Activated T-cell treated with anti-CD3 and anti-CD28 coated beads, Interleukin-2, amount 50 U/mL, for 72 hours (primary cell): Measurements from ENCODE around the gene TMEM60. TPM values are rescaled to one million over a fixed set of nuclear protein-coding genes. Genes with fewer than 3 reads are reported as not detected.
"Not testable (repeated sequence)": the region's sequence is repeated elsewhere in the genome, so short reads cannot be mapped to it uniquely, and the experiment has no call there.

Source experiments
- ATAC-seq, 2 donors: fragments of 150-1000 bp; cut with Tn5 transposase; replicated peaks in 1 of 2; 2 replicates each; pipeline ENCODE4 v1.10.0; 2021; ENCODE audit warnings: moderate library complexity in 2 of 2, mild to moderate bottlenecking in 1 of 2
- DNase-seq, 2 donors: peaks; one replicate each; pipeline ENCODE4 v3.0.0; 2021 to 2022; ENCODE audit warnings: mixed read lengths in 1 of 2
- H3K27ac Mint-ChIP-seq: one replicate; pipeline ENCODE4 v1.8.0; 2022; ENCODE audit warnings: mild to moderate bottlenecking, moderate library complexity, mixed read lengths
- H3K27me3 Mint-ChIP-seq: one replicate; pipeline ENCODE4 v1.8.0; 2022; ENCODE audit warnings: low read depth, mixed read lengths
- H3K36me3 Mint-ChIP-seq, 2 donors: one replicate each; pipeline ENCODE4 v1.8.0; 2022; ENCODE audit warnings: mixed read lengths in 2 of 2, mild to moderate bottlenecking in 1 of 2; ENCODE audit not compliant: insufficient read depth in 2 of 2
- H3K4me1 Mint-ChIP-seq: one replicate; pipeline ENCODE4 v1.8.0; 2022; ENCODE audit warnings: low read depth, mixed read lengths
- H3K4me3 Mint-ChIP-seq, 2 donors: one replicate each; pipeline ENCODE4 v1.8.0; 2022; ENCODE audit warnings: mild to moderate bottlenecking in 2 of 2, mixed read lengths in 2 of 2, moderate library complexity in 2 of 2
- H3K9me3 Mint-ChIP-seq, 2 donors: one replicate each; pipeline ENCODE4 v1.8.0; 2022; ENCODE audit warnings: mixed read lengths in 2 of 2
- total RNA-seq, 2 donors: library from RNA; stranded (reverse); gene quantifications; one replicate each; pipeline ENCODE4 v1.2.3, GENCODE V29; 2022

The TMEM60 gene, protein sequence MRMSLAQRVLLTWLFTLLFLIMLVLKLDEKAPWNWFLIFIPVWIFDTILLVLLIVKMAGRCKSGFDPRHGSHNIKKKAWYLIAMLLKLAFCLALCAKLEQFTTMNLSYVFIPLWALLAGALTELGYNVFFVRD
- 10 to 100 TPM; 10.9 to 11.0 TPM for total RNA-seq

DNA sequence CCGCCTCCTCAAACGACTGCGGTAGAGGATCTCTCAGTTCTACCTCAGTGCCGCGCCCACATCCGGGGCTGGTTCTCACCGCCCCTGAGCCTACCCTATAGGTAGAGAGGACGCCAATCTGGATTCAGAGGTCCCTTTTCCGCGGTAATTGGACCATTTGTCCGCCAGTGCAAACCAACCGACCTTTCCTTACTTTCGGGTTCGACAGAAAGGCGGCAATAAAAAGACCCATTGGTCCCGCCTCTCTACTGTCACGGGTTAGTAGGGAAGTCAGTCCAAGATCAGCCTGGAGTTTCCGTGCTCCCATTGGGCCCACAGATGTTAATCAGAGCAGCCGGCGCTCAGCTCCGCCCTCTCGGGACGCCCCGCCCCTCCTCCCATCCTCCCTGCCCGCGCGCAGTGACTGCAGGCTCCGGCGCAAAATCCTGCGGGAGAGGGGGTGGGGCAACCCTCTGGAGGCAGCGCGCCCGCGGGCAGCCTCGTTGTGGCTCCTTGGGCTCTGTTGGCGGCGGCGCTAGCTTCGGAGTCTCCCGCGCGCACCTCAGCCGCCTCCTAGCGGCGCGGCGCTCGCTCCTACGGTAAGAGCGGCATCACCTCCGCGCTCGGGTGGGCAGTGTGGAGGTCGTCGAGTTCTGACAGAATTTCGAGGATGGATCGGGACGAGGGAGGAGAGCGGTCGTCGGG, at the start of gene TMEM60, which contains the start of gene PHTF2:
TSS of gene TMEM60 (minus strand) at position 41 of the 684 bp plus-strand sequence. CDS start 4,061 bp downstream, outside the sequence.
TSS of gene PHTF2 (plus strand) at position 380 of the 684 bp plus-strand sequence.
- Mint-ChIP-seq H3K27me3 (no peaks in the 10 kb centered on the region), H3K4me3 (peak within 1 kb of the TSS; percentile 93 to 97), H3K9me3 (no peaks in the 10 kb centered on the region), H3K27ac (peak within 1 kb of the TSS; percentile 96), H3K36me3 (peaks cover 2 to 6% of the 10 kb centered on the region in 2 donors), H3K4me1 (peaks cover 65% of the 10 kb centered on the region)
- DNase-seq (peak; percentile 90 to 94), ATAC-seq (peak; percentile 92 to 95)

DNA sequence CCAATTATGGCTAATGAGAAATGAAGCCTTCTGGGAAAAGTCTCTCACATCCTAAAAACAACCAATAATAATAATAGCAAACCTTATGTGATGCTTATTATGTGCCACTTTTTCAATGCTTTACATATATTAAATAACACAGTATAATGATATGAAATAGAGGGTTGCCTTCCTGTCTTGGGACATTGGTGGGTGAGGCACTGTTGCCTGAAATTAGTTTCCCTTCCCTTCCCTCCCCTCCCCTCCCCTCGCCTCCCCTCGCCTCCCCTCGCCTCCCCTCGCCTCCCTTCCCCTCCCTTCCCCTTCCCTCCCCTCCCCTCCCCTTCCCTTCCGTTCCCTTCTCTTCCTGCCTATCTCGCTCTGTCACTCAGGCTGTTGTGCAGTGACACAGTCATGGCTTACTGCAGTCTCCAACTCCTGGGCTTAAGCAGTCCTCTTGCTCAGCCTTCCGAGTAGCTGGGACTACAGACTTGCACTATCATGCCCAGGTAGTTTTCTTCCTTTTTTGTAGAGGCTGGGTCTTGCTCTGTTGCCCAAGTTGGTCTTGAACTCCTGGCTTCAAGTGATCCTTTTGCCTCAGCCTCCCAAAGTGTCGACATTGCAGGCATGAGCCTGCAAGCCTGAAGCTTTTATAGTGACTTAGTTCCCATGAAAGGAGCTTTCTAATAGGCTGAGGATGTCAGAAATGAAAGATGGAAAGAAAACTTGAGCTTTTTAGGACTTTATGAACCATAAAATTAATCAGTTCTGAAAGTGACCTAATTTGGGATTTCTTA, 48.3 kb upstream of the TMEM60 start:
- H3K4me1 Mint-ChIP-seq = peaks cover 14% of the 10 kb centered on the region
- H3K36me3 Mint-ChIP-seq = peaks cover 0 to 2% of the 10 kb centered on the region in 2 donors
- no peak for ATAC-seq

DNA sequence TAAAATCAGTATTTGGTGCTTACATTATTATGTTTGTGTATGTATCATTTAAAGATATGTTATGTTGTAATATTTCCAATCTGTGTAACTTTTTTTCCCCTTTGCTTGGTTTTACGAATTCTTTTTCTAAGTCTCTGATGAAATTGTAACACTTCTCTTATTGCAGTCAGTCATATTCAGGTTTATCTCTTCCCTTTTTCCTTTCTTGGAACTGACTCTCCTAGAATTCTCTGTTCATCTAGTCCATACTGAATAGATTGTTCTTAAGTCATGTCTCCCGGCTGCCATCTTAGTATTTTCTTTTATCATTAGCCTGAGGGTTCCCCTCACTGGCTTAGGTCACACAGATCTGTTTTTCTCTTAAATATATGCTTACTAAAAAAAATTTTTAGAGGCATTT, 45.0 kb upstream of the TMEM60 start:
- Mint-ChIP-seq H3K27me3 (no peaks in the 10 kb centered on the region), H3K4me1 (peaks cover 7% of the 10 kb centered on the region), H3K27ac (no peak overlapping the region), H3K4me3 (no peak overlapping the region), H3K36me3 (peaks cover 0 to 2% of the 10 kb centered on the region in 2 donors), H3K9me3 (peaks cover 0 to 1% of the 10 kb centered on the region in 2 donors)
- ATAC-seq (no peak), DNase-seq (no peak)

More for the DNA sequence above, 48.3 kb upstream of the TMEM60 start:
- Mint-ChIP-seq H3K9me3 (peaks cover 0 to 1% of the 10 kb centered on the region in 2 donors), H3K27ac (no peak overlapping the region), H3K27me3 (no peaks in the 10 kb centered on the region), H3K4me3 (no peak overlapping the region)
- DNase-seq = no peak

DNA sequence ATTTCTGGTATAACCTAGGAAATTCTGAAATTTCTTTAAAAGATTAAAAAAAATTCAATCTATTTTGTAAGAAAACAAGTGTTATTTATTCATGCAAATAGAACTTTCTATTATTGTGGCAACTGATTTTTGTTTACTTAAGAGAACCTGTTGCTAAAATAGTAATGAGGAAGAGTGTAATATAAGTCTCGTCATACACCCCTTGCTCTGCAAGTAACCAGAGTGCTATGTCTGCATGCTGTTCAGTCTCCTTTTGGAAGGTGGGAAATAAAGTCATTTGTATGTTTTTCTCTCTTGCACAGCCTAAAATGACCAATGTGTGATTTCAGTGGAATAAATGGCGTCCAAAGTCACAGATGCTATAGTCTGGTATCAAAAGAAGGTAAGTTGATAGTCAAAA, 41.7 kb upstream of the TMEM60 start:
- Mint-ChIP-seq H3K4me1 (peaks cover 4% of the 10 kb centered on the region), H3K36me3 (no peaks in the 10 kb centered on the region), H3K27me3 (no peaks in the 10 kb centered on the region), H3K27ac (no peak overlapping the region), H3K9me3 (no peaks in the 10 kb centered on the region), H3K4me3 (no peak overlapping the region)
- no peak for ATAC-seq
- no peak for DNase-seq

DNA sequence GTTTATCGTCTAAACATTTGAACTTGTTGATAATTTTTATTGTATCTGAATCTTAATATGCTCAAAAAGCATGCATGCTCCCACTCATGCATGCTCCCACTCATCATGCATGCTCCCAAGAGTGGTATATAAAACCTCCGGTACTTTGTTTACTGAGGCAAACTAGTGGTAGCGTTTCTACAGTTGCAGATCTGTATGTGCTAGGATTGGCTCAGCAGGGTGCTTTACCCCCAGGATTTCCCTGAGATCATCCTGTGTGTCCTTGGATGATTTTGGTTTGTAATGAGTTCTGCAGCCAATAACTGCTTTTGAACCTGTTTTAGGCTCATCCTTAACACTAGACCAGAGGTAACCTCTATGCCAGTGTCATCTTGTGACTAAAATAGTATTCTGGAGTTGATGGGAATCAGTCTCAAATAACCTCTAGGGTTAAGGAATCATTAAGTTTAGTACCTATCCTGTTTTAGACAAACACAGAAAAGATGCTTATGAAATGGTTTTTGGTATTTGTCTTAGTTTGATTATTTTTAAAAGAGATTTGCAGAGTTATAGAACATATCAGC, 40.8 kb upstream of the TMEM60 start:
- no peak for DNase-seq
- Mint-ChIP-seq H3K9me3 (no peaks in the 10 kb centered on the region), H3K36me3 (no peaks in the 10 kb centered on the region), H3K27me3 (no peaks in the 10 kb centered on the region), H3K4me3 (no peak overlapping the region), H3K27ac (no peak overlapping the region), H3K4me1 (peaks cover 13% of the 10 kb centered on the region)
- no peak for ATAC-seq

DNA sequence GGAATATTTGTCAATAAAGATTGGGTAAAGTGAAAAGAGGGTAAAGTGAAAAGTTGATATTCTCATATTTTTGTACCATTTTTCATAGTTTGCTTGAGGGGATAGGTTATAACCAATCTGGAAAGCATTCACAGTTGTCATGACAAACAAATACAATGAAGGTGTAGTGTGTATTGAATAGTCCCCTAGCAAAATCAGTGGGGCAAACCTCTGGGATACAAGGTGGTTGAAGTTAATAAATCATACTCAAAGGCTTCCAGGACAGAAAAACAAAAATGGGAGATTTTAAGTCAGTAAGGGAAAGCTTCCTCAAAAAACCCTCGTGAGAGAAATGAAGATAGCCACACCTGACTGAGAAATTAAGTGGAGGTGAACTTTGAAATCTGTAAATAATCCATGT, 39.7 kb upstream of the TMEM60 start:
- Mint-ChIP-seq H3K9me3 (no peaks in the 10 kb centered on the region), H3K4me1 (peaks cover 21% of the 10 kb centered on the region), H3K4me3 (no peak overlapping the region), H3K27ac (no peak overlapping the region), H3K27me3 (no peaks in the 10 kb centered on the region), H3K36me3 (no peaks in the 10 kb centered on the region)
- ATAC-seq = no peak
- DNase-seq = no peak

DNA sequence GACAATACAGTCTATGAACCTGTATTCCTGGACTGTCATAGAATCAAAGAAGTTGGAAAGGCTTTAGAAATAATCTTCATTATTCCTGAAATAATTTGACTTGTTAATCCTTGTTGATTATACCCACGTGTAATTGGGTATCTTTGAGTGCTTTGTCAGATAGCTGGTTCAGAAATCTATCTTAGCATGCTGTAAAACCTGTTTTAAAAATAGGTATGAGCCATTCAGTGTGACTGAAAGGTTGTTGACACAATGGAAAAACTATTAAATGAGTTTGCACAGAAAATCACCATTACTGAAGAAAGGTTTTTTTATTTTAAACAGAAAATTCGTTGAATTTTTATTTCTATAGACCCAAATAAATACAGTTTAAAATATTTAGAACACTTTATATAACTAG, 39.0 kb upstream of the TMEM60 start:
- Mint-ChIP-seq H3K9me3 (no peaks in the 10 kb centered on the region), H3K27me3 (no peaks in the 10 kb centered on the region), H3K27ac (no peak overlapping the region), H3K36me3 (no peaks in the 10 kb centered on the region), H3K4me1 (peaks cover 23% of the 10 kb centered on the region), H3K4me3 (no peak overlapping the region)
- ATAC-seq = no peak
- DNase-seq = no peak

DNA sequence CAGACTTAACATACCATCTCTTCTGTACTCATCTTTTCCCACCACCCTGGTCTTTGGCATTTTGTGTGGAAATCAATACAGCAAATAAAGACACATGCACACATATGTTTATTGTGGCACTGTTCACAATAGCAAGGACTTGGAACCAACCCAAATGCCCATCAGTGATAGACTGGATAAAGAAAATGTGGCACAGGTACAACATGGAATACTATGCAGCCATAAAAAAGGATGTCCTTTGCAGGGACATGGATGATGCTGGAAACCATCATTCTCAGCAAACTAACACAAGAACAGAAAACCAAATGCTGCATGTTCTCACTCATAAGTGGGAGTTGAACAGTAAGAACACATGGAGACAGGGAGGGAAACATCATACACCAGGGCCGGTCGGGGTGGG, 38.2 kb upstream of the TMEM60 start:
- H3K4me3 Mint-ChIP-seq, DNase-seq, H3K27ac Mint-ChIP-seq, H3K36me3 Mint-ChIP-seq, H3K9me3 Mint-ChIP-seq, ATAC-seq, H3K27me3 Mint-ChIP-seq: not testable (repeated sequence)
- H3K4me1 Mint-ChIP-seq = peaks cover 24% of the 10 kb centered on the region

DNA sequence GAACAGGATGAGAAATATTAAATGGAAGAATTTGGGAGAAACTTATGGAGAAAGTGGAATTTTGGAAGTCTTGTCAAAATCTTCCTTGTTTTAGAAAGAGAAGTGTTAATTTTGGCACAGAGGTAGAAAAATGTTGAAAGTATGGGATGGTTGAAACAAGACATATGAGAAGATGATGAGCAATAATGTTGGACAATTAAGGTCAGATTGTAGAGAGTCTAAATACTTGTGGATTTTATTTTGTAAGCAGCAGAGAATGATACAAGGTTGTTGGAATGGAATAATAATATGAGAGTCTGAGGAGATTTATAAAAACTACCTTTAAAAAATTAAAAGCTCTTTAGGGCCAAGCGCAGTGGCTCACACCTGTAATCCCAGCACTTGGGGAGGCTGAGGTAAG, 34.9 kb upstream of the TMEM60 start:
- no peak overlapping the region for H3K27ac Mint-ChIP-seq
- peak overlapping the region; percentile 1 to 10 for H3K4me3 Mint-ChIP-seq
- no peaks in the 10 kb centered on the region for H3K27me3 Mint-ChIP-seq
- ATAC-seq = no peak
- H3K36me3 Mint-ChIP-seq = no peaks in the 10 kb centered on the region
- H3K4me1 Mint-ChIP-seq = peaks cover 39% of the 10 kb centered on the region
- no peaks in the 10 kb centered on the region for H3K9me3 Mint-ChIP-seq
- DNase-seq = no peak

DNA sequence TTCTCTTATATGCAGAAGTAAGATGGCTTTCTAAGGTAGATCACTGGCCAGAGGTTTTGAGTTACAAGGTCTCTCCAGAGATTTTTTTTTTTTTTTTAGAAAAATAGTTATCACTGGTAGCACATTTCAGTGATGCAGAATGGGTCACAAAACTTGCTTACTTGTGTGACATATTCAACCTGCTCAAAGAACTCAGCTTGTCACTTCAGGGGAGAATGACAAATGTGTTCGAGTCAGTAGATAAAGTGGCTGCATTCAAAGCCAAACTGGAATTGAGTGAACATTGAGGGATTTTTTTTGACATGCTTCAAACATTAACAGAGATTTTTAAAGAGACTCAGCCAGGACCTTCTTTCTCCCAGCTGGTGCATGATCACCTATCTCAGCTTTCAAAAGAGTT, 33.7 kb upstream of the TMEM60 start:
- H3K27ac Mint-ChIP-seq = peak overlapping the region; percentile 87
- ATAC-seq = peak in 1 of 2 donors; percentile 6

DNA sequence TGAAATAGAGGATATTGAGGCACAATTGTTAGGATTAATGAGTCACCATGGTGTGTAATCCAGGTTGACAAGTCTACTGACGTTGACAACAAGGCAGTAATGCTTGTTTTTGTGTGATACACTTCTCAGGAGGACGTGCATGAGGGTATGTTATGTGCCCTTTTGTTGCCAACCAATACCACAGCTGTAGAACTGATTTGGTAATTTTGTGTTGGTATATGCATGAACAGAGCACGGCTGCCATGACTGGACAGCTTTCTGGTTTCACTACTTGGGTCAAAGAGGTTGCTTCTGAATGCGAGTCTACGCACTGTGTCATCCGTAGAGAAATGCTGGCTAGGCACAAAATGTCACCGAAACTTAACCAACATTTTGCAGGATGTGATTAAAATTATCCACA, 33.2 kb upstream of the TMEM60 start:
- peak; percentile 70 to 84 for ATAC-seq
- no peaks in the 10 kb centered on the region for H3K9me3 Mint-ChIP-seq
- peaks cover 41% of the 10 kb centered on the region for H3K4me1 Mint-ChIP-seq
- H3K27ac Mint-ChIP-seq = peak overlapping the region; percentile 87
- peak; percentile 18 to 52 for DNase-seq
- no peaks in the 10 kb centered on the region for H3K36me3 Mint-ChIP-seq
- no peaks in the 10 kb centered on the region for H3K27me3 Mint-ChIP-seq
- H3K4me3 Mint-ChIP-seq = peak overlapping the region; percentile 20 to 78

More for the DNA sequence above, 33.7 kb upstream of the TMEM60 start:
- Mint-ChIP-seq H3K4me1 (peaks cover 41% of the 10 kb centered on the region), H3K27me3 (no peaks in the 10 kb centered on the region), H3K9me3 (no peaks in the 10 kb centered on the region), H3K4me3 (peak overlapping the region; percentile 20 to 78), H3K36me3 (no peaks in the 10 kb centered on the region)
- DNase-seq = no peak

DNA sequence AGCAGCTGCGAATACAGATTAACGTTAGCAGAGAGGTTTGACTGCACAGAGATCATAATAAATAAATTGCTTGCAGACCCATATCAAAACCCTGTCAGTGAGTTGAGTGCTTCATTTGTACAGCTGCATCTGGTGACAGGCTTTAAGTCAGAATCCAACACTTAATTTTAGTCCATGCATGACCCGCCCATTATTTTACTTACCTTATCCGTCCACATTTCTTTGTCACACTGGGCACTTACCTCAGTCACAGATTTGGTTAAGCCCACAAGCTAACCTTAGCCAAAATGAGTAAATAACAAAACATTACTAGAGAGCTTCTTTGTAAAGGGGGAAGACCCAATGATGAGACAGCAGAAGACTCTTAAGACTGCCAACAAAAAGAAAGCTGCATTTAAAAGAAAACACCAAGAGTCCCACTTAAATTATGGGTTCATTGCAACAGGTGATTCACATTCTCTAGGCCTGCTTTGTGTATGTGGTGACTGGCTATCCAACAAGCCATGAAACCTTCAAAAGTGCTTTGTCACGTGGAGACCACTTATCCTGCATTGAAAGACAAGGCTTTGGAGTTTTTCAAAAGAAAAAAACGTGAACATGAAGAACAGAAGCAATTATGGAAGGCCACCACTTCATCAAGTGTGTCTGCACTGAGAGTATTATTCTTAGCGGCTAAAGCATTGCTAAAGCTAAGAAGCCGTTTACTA, 32.6 kb upstream of the TMEM60 start:
- Mint-ChIP-seq H3K4me1 (peaks cover 41% of the 10 kb centered on the region), H3K4me3 (peak overlapping the region in 1 of 2 donors; percentile 78), H3K9me3 (peaks cover 0 to under 1% of the 10 kb centered on the region in 2 donors), H3K27ac (peak overlapping the region; percentile 87), H3K36me3 (no peaks in the 10 kb centered on the region), H3K27me3 (no peaks in the 10 kb centered on the region)
- peak; percentile 34 to 48 for ATAC-seq
- DNase-seq = peak in 1 of 2 donors; percentile 11
